HFFc6 (cell line): ENCODE results near the gene NME4. TPM values are rescaled to one million over a fixed set of nuclear protein-coding genes. Genes with fewer than 3 reads are reported as not detected.
A peak's percentile ranks its signal among the peaks of the same experiment; 100 is the strongest.

Experiments
- DNase-seq: peaks from one replicate; pipeline ENCODE4 v3.0.0-alpha.2; 2018
- H3K27ac Mint-ChIP-seq: 2 replicates; pipeline ENCODE4 v1.8.0; 2020; ENCODE audit warnings: mild to moderate bottlenecking, mixed read lengths
- H3K27me3 Mint-ChIP-seq: 2 replicates; pipeline ENCODE4 v1.8.0; 2021; ENCODE audit warnings: mild to moderate bottlenecking, moderate library complexity, mixed read lengths; ENCODE audit not compliant: insufficient read depth
- H3K36me3 Mint-ChIP-seq: 2 replicates; pipeline ENCODE4 v1.8.0; 2021; ENCODE audit warnings: low read depth, mixed read lengths
- H3K4me1 Mint-ChIP-seq: 2 replicates; pipeline ENCODE4 v1.8.0; 2020; ENCODE audit warnings: low read depth, mixed read lengths
- H3K4me3 Mint-ChIP-seq: 2 replicates; pipeline ENCODE4 v1.8.0; 2020; ENCODE audit warnings: mild to moderate bottlenecking, moderate library complexity, mixed read lengths
- H3K9me3 Mint-ChIP-seq: 2 replicates; pipeline ENCODE4 v1.8.0; 2020; ENCODE audit warnings: mild to moderate bottlenecking, mixed read lengths
- CTCF ChIP-seq: fragments of 200-600 bp; sonication (generic); IDR thresholded peaks from 2 replicates; pipeline ENCODE4 v1.5.0; 2021; ENCODE audit warnings: antibody characterized with exemption, mild to moderate bottlenecking
- total RNA-seq, 6 experiments: library from RNA; stranded (reverse); fragmentation: NEBNext Ultra II Directional; extraction: Animal tissue kit (Norgen Biotek cat#: 25700); gene quantifications; 2 replicates in 1 of 6; 3 replicates in 5 of 6; pipeline ENCODE4 v1.2.3, GENCODE V29; 2021

The NME4 gene
- total RNA-seq, 6 experiments from 2014 or later, result 153 to 276 (median 158) TPM

GRCh38 chr16:426906-427249, 29.9 kb downstream of the NME4 start:
- TF ChIP-seq CTCF, result no peak
- peak overlapping the region; percentile 87 for H3K4me3 Mint-ChIP-seq
- peaks cover 38% of the 10 kb centered on the region for H3K4me1 Mint-ChIP-seq
- no peak for DNase-seq
- H3K27ac Mint-ChIP-seq, result peak overlapping the region; percentile 13
- H3K9me3 Mint-ChIP-seq, result no peaks in the 10 kb centered on the region
- no peaks in the 10 kb centered on the region for H3K27me3 Mint-ChIP-seq
- no peaks in the 10 kb centered on the region for H3K36me3 Mint-ChIP-seq

DNA sequence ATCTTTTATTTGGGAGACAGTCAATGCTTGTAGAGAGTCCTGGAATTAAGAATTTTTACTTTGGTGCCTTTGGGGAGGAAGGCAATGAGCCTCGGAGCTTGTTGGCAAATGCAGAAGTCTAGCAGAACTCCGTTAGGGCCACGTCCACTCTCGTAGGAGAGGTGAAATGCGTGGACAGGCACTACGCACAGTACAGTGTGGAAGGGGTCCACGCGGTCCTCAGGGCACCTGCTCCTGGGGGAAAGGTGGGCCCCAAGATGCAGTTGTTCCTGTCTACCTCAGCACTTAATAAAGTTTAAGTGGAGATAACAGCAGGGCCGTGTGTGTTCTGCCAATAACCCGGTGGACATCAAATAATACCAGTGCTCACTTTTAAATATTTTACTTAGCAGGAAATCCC, 30.3 kb downstream of the NME4 start:
- TF ChIP-seq CTCF, result no peak
- no peak for DNase-seq
- Mint-ChIP-seq H3K4me3 (peak overlapping the region; percentile 87), H3K9me3 (no peaks in the 10 kb centered on the region), H3K4me1 (peaks cover 38% of the 10 kb centered on the region), H3K27me3 (no peaks in the 10 kb centered on the region), H3K36me3 (no peaks in the 10 kb centered on the region), H3K27ac (peak overlapping the region; percentile 13)

GRCh38 chr16:430904-431303, 33.9 kb downstream of the NME4 start:
- Mint-ChIP-seq H3K27me3 (no peaks in the 10 kb centered on the region), H3K27ac (no peak overlapping the region), H3K4me1 (peaks cover 31% of the 10 kb centered on the region), H3K4me3 (no peak overlapping the region), H3K36me3 (peaks cover 5% of the 10 kb centered on the region), H3K9me3 (no peaks in the 10 kb centered on the region)
- no peak for TF ChIP-seq CTCF
- no peak for DNase-seq

DNA sequence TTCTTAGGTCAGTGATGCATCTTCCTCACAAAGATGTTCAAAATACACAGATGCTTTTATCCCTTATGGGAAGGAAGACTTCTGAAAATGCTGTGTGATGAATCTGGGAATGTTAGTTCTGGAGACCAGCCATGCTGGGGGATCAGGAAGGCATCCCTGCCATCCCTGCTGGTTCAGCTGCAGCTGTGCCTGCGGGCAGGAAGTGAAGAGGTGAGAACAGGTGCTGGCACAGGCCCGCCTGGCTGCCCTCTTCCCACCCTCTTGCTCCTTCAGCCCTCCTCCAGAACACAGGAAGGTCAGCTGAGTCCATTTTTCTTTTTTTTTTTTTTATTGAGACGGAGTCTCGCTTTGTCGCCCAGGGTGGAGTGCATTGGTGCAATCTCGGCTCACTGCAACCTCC, 43.6 kb downstream of the NME4 start:
- Mint-ChIP-seq H3K27me3 (no peaks in the 10 kb centered on the region), H3K4me1 (peaks cover 13% of the 10 kb centered on the region), H3K9me3 (no peaks in the 10 kb centered on the region), H3K4me3 (no peak overlapping the region), H3K27ac (no peak overlapping the region), H3K36me3 (peaks cover 5% of the 10 kb centered on the region)
- no peak for TF ChIP-seq CTCF
- DNase-seq, result no peak

GRCh38 chr16:441447-441846, 44.4 kb downstream of the NME4 start:
- TF ChIP-seq CTCF, result no peak
- H3K27ac Mint-ChIP-seq, result no peak overlapping the region
- peaks cover 5% of the 10 kb centered on the region for H3K36me3 Mint-ChIP-seq
- no peaks in the 10 kb centered on the region for H3K9me3 Mint-ChIP-seq
- H3K4me1 Mint-ChIP-seq, result peaks cover 9% of the 10 kb centered on the region
- no peaks in the 10 kb centered on the region for H3K27me3 Mint-ChIP-seq
- DNase-seq, result no peak
- no peak overlapping the region for H3K4me3 Mint-ChIP-seq

- TF ChIP-seq CTCF, result no peak
- H3K27me3 Mint-ChIP-seq, result no peaks in the 10 kb centered on the region
- H3K9me3 Mint-ChIP-seq, result no peaks in the 10 kb centered on the region
- H3K4me1 Mint-ChIP-seq, result peaks cover 9% of the 10 kb centered on the region
- H3K36me3 Mint-ChIP-seq, result peaks cover 5% of the 10 kb centered on the region
- no peak for DNase-seq
- H3K27ac Mint-ChIP-seq, result no peak overlapping the region
- no peak overlapping the region for H3K4me3 Mint-ChIP-seq
Observed at GRCh38 chr16:442976-443375, 46.0 kb downstream of the NME4 start.
